Measurements from ENCODE around the gene OR2D2. TPM values are rescaled to one million over a fixed set of nuclear protein-coding genes. Genes with fewer than 3 reads are reported as not detected.
"Not testable (repeated sequence)": the region's sequence is repeated elsewhere in the genome, so short reads cannot be mapped to it uniquely, and the experiment has no call there.

Gene OR2D2
- total RNA-seq, 1 donor from 2014 or later = 0.38 TPM

DNA sequence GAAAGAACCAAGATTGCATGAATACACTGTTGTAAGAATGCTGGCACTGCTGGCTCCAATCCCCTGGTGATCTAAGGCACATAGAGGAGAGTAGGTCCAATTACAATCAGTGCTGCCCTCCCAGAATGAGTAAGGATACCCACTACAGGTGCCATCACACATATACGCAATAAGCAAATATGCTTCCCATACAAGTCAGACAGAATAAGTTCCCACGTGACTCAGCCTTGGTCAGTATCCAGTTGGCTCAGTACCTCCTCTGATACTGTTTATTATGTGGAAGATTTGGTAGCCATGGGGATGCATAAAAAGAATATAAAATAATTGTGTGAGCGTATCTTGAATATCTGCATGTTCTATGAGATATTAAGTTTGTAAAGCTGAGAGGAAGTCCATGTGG is 19.6 kb upstream of the OR2D2 start:
- TF ChIP-seq, protein P1, sequence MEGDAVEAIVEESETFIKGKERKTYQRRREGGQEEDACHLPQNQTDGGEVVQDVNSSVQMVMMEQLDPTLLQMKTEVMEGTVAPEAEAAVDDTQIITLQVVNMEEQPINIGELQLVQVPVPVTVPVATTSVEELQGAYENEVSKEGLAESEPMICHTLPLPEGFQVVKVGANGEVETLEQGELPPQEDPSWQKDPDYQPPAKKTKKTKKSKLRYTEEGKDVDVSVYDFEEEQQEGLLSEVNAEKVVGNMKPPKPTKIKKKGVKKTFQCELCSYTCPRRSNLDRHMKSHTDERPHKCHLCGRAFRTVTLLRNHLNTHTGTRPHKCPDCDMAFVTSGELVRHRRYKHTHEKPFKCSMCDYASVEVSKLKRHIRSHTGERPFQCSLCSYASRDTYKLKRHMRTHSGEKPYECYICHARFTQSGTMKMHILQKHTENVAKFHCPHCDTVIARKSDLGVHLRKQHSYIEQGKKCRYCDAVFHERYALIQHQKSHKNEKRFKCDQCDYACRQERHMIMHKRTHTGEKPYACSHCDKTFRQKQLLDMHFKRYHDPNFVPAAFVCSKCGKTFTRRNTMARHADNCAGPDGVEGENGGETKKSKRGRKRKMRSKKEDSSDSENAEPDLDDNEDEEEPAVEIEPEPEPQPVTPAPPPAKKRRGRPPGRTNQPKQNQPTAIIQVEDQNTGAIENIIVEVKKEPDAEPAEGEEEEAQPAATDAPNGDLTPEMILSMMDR (IDR thresholded peaks at IDR 0.05; ENCODE audit: insufficient read depth, low read length, poor library complexity, severe bottlenecking) = no peak
- Histone ChIP-seq H3K4me3 (ENCODE audit: low read depth, low read length) (no peak overlapping the region), H3K36me3 (ENCODE audit: control insufficient read depth, insufficient read depth, low read length) (no peaks in the 10 kb centered on the region), H3K27me3 (ENCODE audit: control insufficient read depth, insufficient read depth, low read length) (no peaks in the 10 kb centered on the region)
- DNase-seq (ENCODE audit: low read depth) = no peak

DNA sequence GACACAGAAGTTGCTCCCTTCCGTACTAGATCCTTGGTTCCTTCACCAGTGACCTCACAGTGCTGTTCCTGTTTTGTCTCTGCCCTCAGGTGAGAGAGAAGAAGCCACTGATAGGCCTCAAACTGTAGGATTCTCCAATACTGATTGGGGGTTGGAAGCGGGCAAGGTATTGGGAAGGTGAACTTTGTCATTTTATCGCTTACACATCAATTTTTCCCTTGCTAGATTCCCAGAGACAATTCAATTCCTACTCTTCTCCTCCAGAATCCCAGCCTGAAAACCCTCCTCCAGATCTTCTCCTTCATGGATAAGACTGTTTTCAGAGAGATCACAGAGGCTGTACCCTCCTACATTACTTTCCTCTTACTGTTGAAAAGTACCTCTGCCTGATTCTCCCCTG is 19.1 kb upstream of the OR2D2 start:
- no peaks in the 10 kb centered on the region for H3K36me3 ChIP-seq (ENCODE audit: control insufficient read depth, insufficient read depth, low read length)
- H3K27me3 ChIP-seq (ENCODE audit: control insufficient read depth, insufficient read depth, low read length) = no peaks in the 10 kb centered on the region
- H3K4me3 ChIP-seq (ENCODE audit: low read depth, low read length) = no peak overlapping the region
- TF ChIP-seq, protein P1 (IDR thresholded peaks at IDR 0.05; ENCODE audit: insufficient read depth, low read length, poor library complexity, severe bottlenecking) = no peak
- DNase-seq (ENCODE audit: low read depth) = no peak

- not testable (repeated sequence) for DNase-seq (ENCODE audit: low read depth); H3K4me3 ChIP-seq (ENCODE audit: low read depth, low read length); H3K27me3 ChIP-seq (ENCODE audit: control insufficient read depth, insufficient read depth, low read length); H3K36me3 ChIP-seq (ENCODE audit: control insufficient read depth, insufficient read depth, low read length)
Measured at GRCh38 chr11:6904804-6905203, 12.5 kb upstream of the OR2D2 start.

DNA sequence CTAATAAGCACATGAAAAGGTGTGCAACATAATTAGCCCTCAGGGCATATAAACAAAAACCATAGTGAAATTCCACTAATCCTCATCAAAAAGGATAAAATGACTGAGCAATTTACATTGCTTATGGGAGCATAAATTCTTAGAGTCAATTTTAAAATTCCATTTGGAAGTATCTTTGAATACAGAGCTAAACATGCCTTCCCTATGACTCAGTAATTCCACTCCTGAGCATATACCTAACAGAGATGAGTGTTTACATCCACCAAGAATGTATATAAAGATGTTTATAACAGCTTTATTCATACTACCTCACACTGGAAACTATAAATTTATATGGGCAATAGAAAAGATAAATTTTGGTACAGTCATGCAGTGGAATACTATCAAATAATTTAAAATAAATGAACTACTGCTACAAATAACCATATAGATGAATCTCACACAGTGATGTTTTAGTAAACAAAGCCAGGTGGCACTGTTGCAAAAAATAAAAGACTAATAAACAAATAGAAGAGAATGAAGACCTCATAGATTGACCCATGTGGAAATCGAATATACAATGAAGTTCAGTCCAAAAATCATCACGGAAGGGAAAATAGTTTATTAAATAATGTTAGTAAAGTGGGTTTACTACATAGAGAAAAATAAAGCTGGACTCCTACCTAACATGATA is 8.2 kb upstream of the OR2D2 start:
- DNase-seq (ENCODE audit: low read depth) = no peak
- TF ChIP-seq, protein P1 (IDR thresholded peaks at IDR 0.05; ENCODE audit: insufficient read depth, low read length, poor library complexity, severe bottlenecking) = no peak

GRCh38 chr11:6898911-6899310 is 6.6 kb upstream of the OR2D2 start:
- TF ChIP-seq, protein P1 (IDR thresholded peaks at IDR 0.05; ENCODE audit: insufficient read depth, low read length, poor library complexity, severe bottlenecking) = no peak
- Histone ChIP-seq H3K4me3 (ENCODE audit: low read depth, low read length) (no peak overlapping the region), H3K36me3 (ENCODE audit: control insufficient read depth, insufficient read depth, low read length) (no peaks in the 10 kb centered on the region), H3K27me3 (ENCODE audit: control insufficient read depth, insufficient read depth, low read length) (no peaks in the 10 kb centered on the region)
- no peak for DNase-seq (ENCODE audit: low read depth)

More for the DNA sequence above, 8.2 kb upstream of the OR2D2 start:
- Histone ChIP-seq H3K27me3 (ENCODE audit: control insufficient read depth, insufficient read depth, low read length) (no peaks in the 10 kb centered on the region), H3K36me3 (ENCODE audit: control insufficient read depth, insufficient read depth, low read length) (no peaks in the 10 kb centered on the region), H3K4me3 (ENCODE audit: low read depth, low read length) (no peak overlapping the region)

DNA sequence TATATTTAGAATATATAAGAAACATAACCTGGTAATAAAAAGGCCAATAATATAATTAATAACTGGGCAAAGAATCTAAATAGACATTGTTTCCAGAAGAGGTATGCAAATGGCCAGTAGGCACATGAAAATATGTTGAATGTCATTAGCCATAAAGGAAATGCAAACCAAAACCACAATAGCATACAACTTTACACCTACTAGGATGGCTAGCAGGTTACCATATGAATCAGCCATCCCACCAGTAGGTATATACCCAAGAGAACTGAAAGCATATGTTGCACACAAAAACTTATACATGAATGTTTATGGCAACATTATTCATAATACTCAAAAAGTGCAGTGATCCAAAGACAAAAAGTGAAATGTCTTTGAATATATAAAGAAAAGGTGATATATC is 2.7 kb upstream of the OR2D2 start:
- TF ChIP-seq, protein P1 (IDR thresholded peaks at IDR 0.05; ENCODE audit: insufficient read depth, low read length, poor library complexity, severe bottlenecking) = no peak
- no peak for DNase-seq (ENCODE audit: low read depth)
- no peak overlapping the region for H3K4me3 ChIP-seq (ENCODE audit: low read depth, low read length)
- H3K27me3 ChIP-seq (ENCODE audit: control insufficient read depth, insufficient read depth, low read length) = no peaks in the 10 kb centered on the region
- H3K36me3 ChIP-seq (ENCODE audit: control insufficient read depth, insufficient read depth, low read length) = no peaks in the 10 kb centered on the region
